Measurements from ENCODE around the gene GNAT2. TPM values are rescaled to one million over a fixed set of nuclear protein-coding genes. Genes with fewer than 3 reads are reported as not detected.

GNAT2 gene
- total and polyA plus RNA-seq, 10 of the 15 experiments (the other 5 are each of a cell fraction or from before 2014, with no cell fraction given) = 0.08 to 1.3 (median 0.41) TPM

- TF ChIP-seq, protein P1, sequence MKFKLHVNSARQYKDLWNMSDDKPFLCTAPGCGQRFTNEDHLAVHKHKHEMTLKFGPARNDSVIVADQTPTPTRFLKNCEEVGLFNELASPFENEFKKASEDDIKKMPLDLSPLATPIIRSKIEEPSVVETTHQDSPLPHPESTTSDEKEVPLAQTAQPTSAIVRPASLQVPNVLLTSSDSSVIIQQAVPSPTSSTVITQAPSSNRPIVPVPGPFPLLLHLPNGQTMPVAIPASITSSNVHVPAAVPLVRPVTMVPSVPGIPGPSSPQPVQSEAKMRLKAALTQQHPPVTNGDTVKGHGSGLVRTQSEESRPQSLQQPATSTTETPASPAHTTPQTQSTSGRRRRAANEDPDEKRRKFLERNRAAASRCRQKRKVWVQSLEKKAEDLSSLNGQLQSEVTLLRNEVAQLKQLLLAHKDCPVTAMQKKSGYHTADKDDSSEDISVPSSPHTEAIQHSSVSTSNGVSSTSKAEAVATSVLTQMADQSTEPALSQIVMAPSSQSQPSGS (IDR thresholded peaks at IDR 0.05; ENCODE audit: low read length) = no peak
- TF ChIP-seq, protein P2, sequence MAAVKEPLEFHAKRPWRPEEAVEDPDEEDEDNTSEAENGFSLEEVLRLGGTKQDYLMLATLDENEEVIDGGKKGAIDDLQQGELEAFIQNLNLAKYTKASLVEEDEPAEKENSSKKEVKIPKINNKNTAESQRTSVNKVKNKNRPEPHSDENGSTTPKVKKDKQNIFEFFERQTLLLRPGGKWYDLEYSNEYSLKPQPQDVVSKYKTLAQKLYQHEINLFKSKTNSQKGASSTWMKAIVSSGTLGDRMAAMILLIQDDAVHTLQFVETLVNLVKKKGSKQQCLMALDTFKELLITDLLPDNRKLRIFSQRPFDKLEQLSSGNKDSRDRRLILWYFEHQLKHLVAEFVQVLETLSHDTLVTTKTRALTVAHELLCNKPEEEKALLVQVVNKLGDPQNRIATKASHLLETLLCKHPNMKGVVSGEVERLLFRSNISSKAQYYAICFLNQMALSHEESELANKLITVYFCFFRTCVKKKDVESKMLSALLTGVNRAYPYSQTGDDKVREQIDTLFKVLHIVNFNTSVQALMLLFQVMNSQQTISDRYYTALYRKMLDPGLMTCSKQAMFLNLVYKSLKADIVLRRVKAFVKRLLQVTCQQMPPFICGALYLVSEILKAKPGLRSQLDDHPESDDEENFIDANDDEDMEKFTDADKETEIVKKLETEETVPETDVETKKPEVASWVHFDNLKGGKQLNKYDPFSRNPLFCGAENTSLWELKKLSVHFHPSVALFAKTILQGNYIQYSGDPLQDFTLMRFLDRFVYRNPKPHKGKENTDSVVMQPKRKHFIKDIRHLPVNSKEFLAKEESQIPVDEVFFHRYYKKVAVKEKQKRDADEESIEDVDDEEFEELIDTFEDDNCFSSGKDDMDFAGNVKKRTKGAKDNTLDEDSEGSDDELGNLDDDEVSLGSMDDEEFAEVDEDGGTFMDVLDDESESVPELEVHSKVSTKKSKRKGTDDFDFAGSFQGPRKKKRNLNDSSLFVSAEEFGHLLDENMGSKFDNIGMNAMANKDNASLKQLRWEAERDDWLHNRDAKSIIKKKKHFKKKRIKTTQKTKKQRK (IDR thresholded peaks at IDR 0.05; ENCODE audit: low read depth, low read length) = no peak
- TF ChIP-seq RELA (IDR thresholded peaks at IDR 0.05; ENCODE audit: borderline replicate concordance, partially characterized antibody) = no peak
Measured at GRCh38 chr1:109624201-109625010, 5.0 kb upstream of the GNAT2 start (continued).

DNA sequence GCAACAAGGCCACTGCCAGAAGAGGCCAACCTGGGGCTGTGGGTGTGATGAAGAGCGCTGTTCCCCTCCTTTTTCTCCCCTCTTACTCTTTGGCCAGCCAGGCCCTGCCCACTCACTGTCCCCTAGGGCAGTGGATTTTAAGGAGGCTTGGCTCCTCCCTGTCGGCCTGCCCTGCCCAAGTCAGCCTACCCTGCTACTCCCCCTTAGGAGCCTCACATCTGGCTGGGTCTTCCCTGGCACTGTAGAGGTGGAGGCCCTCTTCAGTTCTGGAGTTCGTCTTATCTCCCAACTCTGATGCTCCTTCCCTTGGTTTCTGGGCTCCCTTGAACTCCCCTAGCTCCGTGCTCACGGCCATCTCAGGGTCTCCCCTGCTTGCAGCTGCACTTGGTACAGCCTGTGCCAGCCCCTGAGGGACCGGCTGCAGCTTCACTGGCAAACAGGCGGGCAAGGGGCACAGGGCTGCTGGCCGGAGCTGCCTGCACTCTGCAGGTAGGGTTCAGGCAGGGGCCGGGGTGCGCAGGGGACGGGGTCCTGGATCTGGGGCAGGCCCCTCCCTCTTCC lies 4.3 kb upstream of the GNAT2 start:
- Histone ChIP-seq H3K27ac (ENCODE audit: control insufficient read depth, insufficient read depth) (peak overlapping the region; percentile 53), H3K36me3 (ENCODE audit: control insufficient read depth in 2 of 2, insufficient read depth in 2 of 2, low read length in 1 of 2) (peaks cover 0 to 8% of the 10 kb centered on the region in 2 experiments; a peak in 2 of 4 replicates), H3K4me1 (ENCODE audit: control insufficient read depth, insufficient read depth, low read length) (peaks cover 34% of the 10 kb centered on the region), H3K27me3 (replicated peaks in 1 of 2; ENCODE audit: control insufficient read depth in 2 of 2, insufficient read depth in 2 of 2, low read length in 1 of 2) (no peaks in the 10 kb centered on the region), H3K4me2 (ENCODE audit: control insufficient read depth, insufficient read depth) (peak overlapping the region; percentile 26), H3K9ac (ENCODE audit: control insufficient read depth, insufficient read depth, low read length) (peak overlapping the region; percentile 58), H4K20me1 (ENCODE audit: control insufficient read depth, insufficient read depth) (no peaks in the 10 kb centered on the region), H3K79me2 (ENCODE audit: control insufficient read depth, insufficient read depth, low read length) (peaks cover 51% of the 10 kb centered on the region), H2AFZ (ENCODE audit: control insufficient read depth, low read depth, low read length) (no peak overlapping the region), H3K9me3 (replicated peaks; ENCODE audit: control insufficient read depth, insufficient read depth, low read length) (no peaks in the 10 kb centered on the region), H3K4me3 (peak overlapping the region; percentile 59)
- ChIA-PET CTCF (interaction anchor here (0.8 to 3.3 kb wide), 7 partner anchors 14 to 90 kb away, joined by 3 to 22 read pairs (median 3); partner anchors contain the start of gene GNAI3), SMC1A (ENCODE audit: uncharacterized antibody, unreplicated experiment) (interaction anchor here (0.6 to 2.3 kb wide), 7 partner anchors 10 to 359 kb away, joined by 3 to 13 read pairs (median 4); partner anchors contain the start of gene GNAI3), POLR2A (interaction anchor here (1.7 to 2.2 kb wide), 2 partner anchors 12 to 75 kb away, joined by 6 to 14 read pairs; partner anchors contain the start of gene GNAI3), RAD21 (ENCODE audit: unreplicated experiment) (interaction anchor here (0.9 to 2.7 kb wide), 6 partner anchors 10 to 131 kb away, joined by 3 to 15 read pairs (median 8); partner anchors contain the start of gene GNAI3)
- peak; percentile 11 for ATAC-seq
- intact Hi-C loops (cut with micrococcal nuclease; ENCODE audit: unreplicated experiment) (loop anchor here (5.0 kb wide), 1 partner anchor 131 kb away; the partner anchor contains the start of gene CYB561D1), in situ Hi-C loops (cut with MboI) (loop anchor here (5.0 kb wide), 2 partner anchors 76 to 136 kb away; partner anchors contain the start of gene GNAI3)
- FAIRE-seq = no peak
- WGBS (ENCODE audit: insufficient coverage, insufficient replicate concordance, low lambda C conversion rate, missing lambda C conversion rate) = 61% methylated on average over 11 of the region's 11 CpGs
- no peak for DNase-seq (ENCODE audit: low read depth, low spot score)
- BruUV-seq (replicated peaks) = no TSS peak
- peak; percentile 16; the same call in 1 of the 2 replicates for TF ChIP-seq JUND (IDR thresholded peaks at IDR 0.05; ENCODE audit: low read depth, low read length)
- peak in 1 of 2 experiments; percentile 29; a peak in 1 of 4 replicates for TF ChIP-seq BHLHE40 (IDR thresholded peaks at IDR 0.05; ENCODE audit: borderline replicate concordance in 1 of 2, low read depth in 2 of 2, low read length in 1 of 2)
- no peak for TF ChIP-seq MYC (IDR thresholded peaks at IDR 0.05; ENCODE audit: insufficient read depth, insufficient read length, insufficient replicate concordance, low read length, severe bottlenecking)
- no peak for TF ChIP-seq BCLAF1 (IDR thresholded peaks at IDR 0.05)

All from GM12878 (cell line).